Gastroesophageal sphincter (tissue), 4 donors: Measurements from ENCODE around the gene ENPP3. TPM values are rescaled to one million over a fixed set of nuclear protein-coding genes. Genes with fewer than 3 reads are reported as not detected.

Experiments
- ATAC-seq: fragments of 150-250 bp; one replicate; pipeline ENCODE4 v1.9.1; 2016; ENCODE audit warnings: mild to moderate bottlenecking, moderate library complexity
- H3K27ac ChIP-seq, 4 donors: fragments of 200-600 bp; sonication (generic) in 3 of 4; 1 replicate in 3 of 4; 2 replicates in 1 of 4; pipeline ENCODE4 v1.5.1; 2016 to 2019
- H3K27me3 ChIP-seq: fragments of 200-600 bp; sonication (generic); one replicate; pipeline ENCODE4 v1.5.1; 2019
- H3K36me3 ChIP-seq, 2 donors: fragments of 200-600 bp; sonication (generic); one replicate each; pipeline ENCODE4 v1.5.1; 2019; ENCODE audit warnings: control low read depth in 1 of 2
- H3K4me1 ChIP-seq, 3 donors: fragments of 200-600 bp; sonication (generic); 1 replicate in 2 of 3; 2 replicates in 1 of 3; pipeline ENCODE4 v1.5.1; 2016 to 2019; ENCODE audit warnings: control low read depth in 2 of 3
- H3K4me3 ChIP-seq, 2 donors: fragments of 200-600 bp; sonication (generic); one replicate each; pipeline ENCODE4 v1.5.1; 2019; ENCODE audit warnings: mild to moderate bottlenecking in 1 of 2, moderate library complexity in 1 of 2
- H3K9me3 ChIP-seq, 3 donors: fragments of 200-600 bp; sonication (generic); one replicate each; pipeline ENCODE4 v1.5.1; 2017 to 2019; ENCODE audit warnings: control low read depth in 2 of 3
- EP300 ChIP-seq: sonication (generic); formaldehyde crosslinking; IDR thresholded peaks from one replicate; pipeline ENCODE4 v1.6.1; 2017; ENCODE audit warnings: antibody characterized with exemption, mild to moderate bottlenecking
- POLR2A ChIP-seq, 2 donors: fragments of 450-650 bp; IDR thresholded peaks; one replicate each; pipeline ENCODE4 v1.6.1; 2017; ENCODE audit warnings: antibody characterized with exemption in 2 of 2, mild to moderate bottlenecking in 2 of 2, moderate library complexity in 1 of 2
- POLR2AphosphoS5 ChIP-seq: sonication (generic); formaldehyde crosslinking; IDR thresholded peaks from one replicate; pipeline ENCODE4 v1.6.1; 2017; ENCODE audit warnings: antibody characterized with exemption
- WGBS, 2 donors: methylation state at CpG; one replicate each; pipeline ENCODE4 v1.1.5; 2018; ENCODE audit warnings: low coverage in 1 of 2; 5-methylcytosine and 5-hydroxymethylcytosine counted together
- total RNA-seq, 4 donors: library from RNA; depleted of rRNA; stranded (reverse); fragments of >200 nt; gene quantifications; one replicate each; pipeline ENCODE4 v1.1.0, GENCODE V29; 2016
- TF ChIP-seq, protein P1 (sequence below), 4 experiments: fragments of 200-600 bp in 2 of 4; fragments of 450-650 bp in 2 of 4; sonication (generic) in 1 of 4; IDR thresholded peaks; one replicate each; pipeline ENCODE4 v1.5.1; 2017 to 2019; ENCODE audit warnings: antibody characterized with exemption in 4 of 4, mild to moderate bottlenecking in 2 of 4, moderate library complexity in 2 of 4

Gene ENPP3
- total RNA-seq, 4 donors from 2014 or later: 0.35 to 1.5 (median 0.39) TPM; not detected in 1

DNA sequence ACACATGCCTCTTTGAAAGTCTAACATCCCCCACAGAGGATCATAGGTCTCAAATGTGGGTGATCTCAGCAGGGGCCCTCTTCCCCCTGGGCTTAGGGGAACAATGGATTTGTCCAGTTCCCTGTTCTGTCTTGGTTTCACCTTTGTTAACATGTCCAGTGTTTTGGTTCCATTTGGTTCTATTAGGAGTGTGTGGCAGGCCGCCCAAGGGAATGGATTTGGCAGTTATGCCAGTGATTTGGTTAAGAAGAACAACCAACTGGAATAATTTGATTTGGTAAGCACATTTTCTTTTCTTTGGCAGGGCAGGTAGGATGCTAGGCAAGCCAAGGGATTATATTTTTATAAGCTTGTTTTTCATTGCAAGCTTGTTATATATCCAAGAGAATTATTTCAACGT lies 142.2 kb downstream of the ENPP3 start:
- Histone ChIP-seq H3K27me3 (no peaks in the 10 kb centered on the region), H3K4me3 (no peak overlapping the region), H3K9me3 (no peaks in the 10 kb centered on the region), H3K27ac (no peak overlapping the region), H3K4me1 (peaks cover 0 to 21% (median 0%) of the 10 kb centered on the region in 3 donors), H3K36me3 (no peaks in the 10 kb centered on the region)
- ATAC-seq: no peak
- WGBS, 2 donors: 50 to 67% methylated on average over 2 of the region's 2 CpGs
- TF ChIP-seq POLR2A (IDR thresholded peaks at IDR 0.05): no peak
- TF ChIP-seq, protein P1, sequence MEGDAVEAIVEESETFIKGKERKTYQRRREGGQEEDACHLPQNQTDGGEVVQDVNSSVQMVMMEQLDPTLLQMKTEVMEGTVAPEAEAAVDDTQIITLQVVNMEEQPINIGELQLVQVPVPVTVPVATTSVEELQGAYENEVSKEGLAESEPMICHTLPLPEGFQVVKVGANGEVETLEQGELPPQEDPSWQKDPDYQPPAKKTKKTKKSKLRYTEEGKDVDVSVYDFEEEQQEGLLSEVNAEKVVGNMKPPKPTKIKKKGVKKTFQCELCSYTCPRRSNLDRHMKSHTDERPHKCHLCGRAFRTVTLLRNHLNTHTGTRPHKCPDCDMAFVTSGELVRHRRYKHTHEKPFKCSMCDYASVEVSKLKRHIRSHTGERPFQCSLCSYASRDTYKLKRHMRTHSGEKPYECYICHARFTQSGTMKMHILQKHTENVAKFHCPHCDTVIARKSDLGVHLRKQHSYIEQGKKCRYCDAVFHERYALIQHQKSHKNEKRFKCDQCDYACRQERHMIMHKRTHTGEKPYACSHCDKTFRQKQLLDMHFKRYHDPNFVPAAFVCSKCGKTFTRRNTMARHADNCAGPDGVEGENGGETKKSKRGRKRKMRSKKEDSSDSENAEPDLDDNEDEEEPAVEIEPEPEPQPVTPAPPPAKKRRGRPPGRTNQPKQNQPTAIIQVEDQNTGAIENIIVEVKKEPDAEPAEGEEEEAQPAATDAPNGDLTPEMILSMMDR (IDR thresholded peaks at IDR 0.05): no peak
- TF ChIP-seq POLR2AphosphoS5: no peak
- TF ChIP-seq EP300: no peak

DNA sequence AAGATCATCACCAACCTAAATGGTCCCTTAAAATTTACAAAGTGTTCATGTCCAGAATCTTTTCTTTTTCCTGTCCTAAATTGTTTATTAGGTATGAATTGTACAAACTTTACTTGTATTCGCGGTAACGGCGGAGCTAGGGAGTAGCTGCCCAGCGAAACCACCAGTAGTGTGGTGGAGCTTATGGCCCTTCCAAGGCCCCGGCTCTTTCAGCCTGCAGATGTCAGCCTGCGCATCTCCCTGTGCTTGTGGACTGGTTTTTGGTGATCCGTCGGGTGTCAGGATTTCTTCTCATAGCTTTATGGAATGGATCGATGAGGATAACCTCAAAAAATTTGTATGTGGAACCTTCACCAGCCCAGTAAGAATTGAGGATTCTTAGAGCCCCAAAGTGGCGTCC lies 143.5 kb downstream of the ENPP3 start:
- Histone ChIP-seq H3K27me3 (no peaks in the 10 kb centered on the region), H3K27ac (no peak overlapping the region), H3K9me3 (no peaks in the 10 kb centered on the region), H3K4me1 (peaks cover 0 to 20% (median 0%) of the 10 kb centered on the region in 3 donors), H3K4me3 (no peak overlapping the region), H3K36me3 (no peaks in the 10 kb centered on the region)
- TF ChIP-seq POLR2A (IDR thresholded peaks at IDR 0.05) (no peak), EP300 (no peak), POLR2AphosphoS5 (no peak)
- TF ChIP-seq, protein P1 (IDR thresholded peaks at IDR 0.05): no peak
- no peak for ATAC-seq
- 82 to 90% methylated on average over 3 to 6 of the region's 11 CpGs for WGBS, 2 donors

DNA sequence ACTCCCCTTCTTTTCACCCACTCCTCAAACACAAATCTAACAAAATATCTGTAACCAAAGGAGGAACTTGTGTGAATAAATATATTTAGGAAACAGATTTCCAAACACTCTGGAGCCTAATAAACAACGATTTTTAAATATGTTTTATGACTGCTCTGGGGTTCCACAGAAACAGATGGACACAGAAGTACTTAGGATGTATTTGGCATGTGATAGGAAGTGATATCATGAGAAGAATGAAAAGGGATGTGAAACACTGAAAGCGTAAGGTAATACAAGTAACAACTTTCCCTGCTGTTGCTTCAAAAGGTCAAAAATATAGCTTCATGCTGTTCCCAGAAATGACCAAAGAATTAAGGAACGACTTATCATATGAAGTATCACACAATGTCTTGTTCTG lies 144.6 kb downstream of the ENPP3 start:
- 85 to 86% methylated on average over 3 of the region's 3 CpGs for WGBS, 2 donors
- TF ChIP-seq POLR2A (IDR thresholded peaks at IDR 0.05): no peak
- TF ChIP-seq, protein P1 (IDR thresholded peaks at IDR 0.05): no peak
- no peak for TF ChIP-seq EP300
- TF ChIP-seq POLR2AphosphoS5: no peak

GRCh38 chr6:131782764-131783163 lies 145.7 kb downstream of the ENPP3 start:
- Histone ChIP-seq H3K36me3 (no peaks in the 10 kb centered on the region), H3K4me3 (no peak overlapping the region), H3K9me3 (no peaks in the 10 kb centered on the region), H3K27me3 (no peaks in the 10 kb centered on the region), H3K27ac (no peak overlapping the region), H3K4me1 (peaks cover 0 to 17% (median 0%) of the 10 kb centered on the region in 3 donors)
- 100% methylated on average over 1 of the region's 1 CpG; no CpG with 5 or more reads in 1 of the 2 donors for WGBS, 2 donors
- TF ChIP-seq EP300: no peak
- TF ChIP-seq, protein P1 (IDR thresholded peaks at IDR 0.05): no peak
- no peak for TF ChIP-seq POLR2AphosphoS5
- no peak for TF ChIP-seq POLR2A (IDR thresholded peaks at IDR 0.05)
- ATAC-seq: no peak

More for the DNA sequence above, 144.6 kb downstream of the ENPP3 start:
- no peaks in the 10 kb centered on the region for H3K9me3 ChIP-seq
- ATAC-seq: no peak
- H3K27ac ChIP-seq: no peak overlapping the region
- H3K36me3 ChIP-seq: no peaks in the 10 kb centered on the region
- H3K4me1 ChIP-seq: peaks cover 0 to 20% (median 0%) of the 10 kb centered on the region in 3 donors
- H3K27me3 ChIP-seq: no peaks in the 10 kb centered on the region
- no peak overlapping the region for H3K4me3 ChIP-seq

- Histone ChIP-seq H3K36me3 (no peaks in the 10 kb centered on the region), H3K4me1 (peaks cover 0 to 14% (median 0%) of the 10 kb centered on the region in 3 donors), H3K4me3 (no peak overlapping the region), H3K9me3 (no peaks in the 10 kb centered on the region), H3K27me3 (no peaks in the 10 kb centered on the region), H3K27ac (no peak overlapping the region)
- WGBS, 2 donors: 56 to 86% methylated on average over 1 of the region's 1 CpG
- TF ChIP-seq POLR2AphosphoS5 (no peak), EP300 (no peak)
- no peak for ATAC-seq
These were observed 147.5 kb downstream of the ENPP3 start for GRCh38 chr6:131784561-131784960.
